Sigmoid colon (tissue), 4 donors: ENCODE data around the gene INO80E.

Experiments used
- CTCF ChIP-seq, 4 experiments: fragments of 450-650 bp in 3 of 4; fragments of 200-600 bp in 1 of 4; IDR thresholded peaks; one replicate each; pipeline ENCODE4 v1.5.1; 2016 to 2019; ENCODE audit warnings: antibody characterized with exemption in 4 of 4, mild to moderate bottlenecking in 3 of 4, moderate library complexity in 2 of 4
- EP300 ChIP-seq, 4 donors: sonication (generic); formaldehyde crosslinking; IDR thresholded peaks; one replicate each; pipeline ENCODE4 v1.6.1; 2017; ENCODE audit warnings: antibody characterized with exemption in 4 of 4

GRCh38 chr16:30040221-30040620 is 44.2 kb downstream of the INO80E start:
- TF ChIP-seq CTCF (IDR thresholded peaks at IDR 0.05) (no peak), EP300 (IDR thresholded peaks at IDR 0.05) (no peak)
